ENCODE measurements around the gene SLCO4A1. TPM values are rescaled to one million over a fixed set of nuclear protein-coding genes. Genes with fewer than 3 reads are reported as not detected.

Gene SLCO4A1
- total RNA-seq, 4 donors from 2014 or later: 24.3 to 73.7 (median 40.5) TPM

DNA sequence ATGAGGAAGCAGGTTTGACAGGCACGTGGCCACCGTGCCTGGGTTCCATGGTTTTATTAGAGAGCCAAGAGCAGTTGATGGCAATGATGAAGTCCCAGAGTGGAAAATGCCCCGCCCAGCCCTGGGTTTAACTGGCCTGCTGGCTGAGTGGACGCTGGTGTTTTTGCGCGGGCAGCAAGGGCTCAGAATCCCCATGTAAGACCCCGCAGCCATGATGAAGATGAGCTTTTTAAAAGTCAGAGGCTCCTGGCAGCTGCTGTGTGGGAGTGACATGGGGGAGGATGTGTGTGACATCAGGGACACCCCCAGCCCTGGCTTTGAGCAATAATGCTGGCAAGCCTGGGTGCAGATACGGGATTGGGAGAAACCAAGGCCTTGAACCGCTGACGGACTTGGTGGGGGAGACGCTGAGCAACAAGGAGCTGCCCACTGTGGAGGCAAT, 33.0 kb upstream of the SLCO4A1 start:
- no peak for DNase-seq (ENCODE audit: low spot score in 2 of 2)
- no peak for TF ChIP-seq POLR2A (IDR thresholded peaks at IDR 0.05)
- TF ChIP-seq, protein P1, sequence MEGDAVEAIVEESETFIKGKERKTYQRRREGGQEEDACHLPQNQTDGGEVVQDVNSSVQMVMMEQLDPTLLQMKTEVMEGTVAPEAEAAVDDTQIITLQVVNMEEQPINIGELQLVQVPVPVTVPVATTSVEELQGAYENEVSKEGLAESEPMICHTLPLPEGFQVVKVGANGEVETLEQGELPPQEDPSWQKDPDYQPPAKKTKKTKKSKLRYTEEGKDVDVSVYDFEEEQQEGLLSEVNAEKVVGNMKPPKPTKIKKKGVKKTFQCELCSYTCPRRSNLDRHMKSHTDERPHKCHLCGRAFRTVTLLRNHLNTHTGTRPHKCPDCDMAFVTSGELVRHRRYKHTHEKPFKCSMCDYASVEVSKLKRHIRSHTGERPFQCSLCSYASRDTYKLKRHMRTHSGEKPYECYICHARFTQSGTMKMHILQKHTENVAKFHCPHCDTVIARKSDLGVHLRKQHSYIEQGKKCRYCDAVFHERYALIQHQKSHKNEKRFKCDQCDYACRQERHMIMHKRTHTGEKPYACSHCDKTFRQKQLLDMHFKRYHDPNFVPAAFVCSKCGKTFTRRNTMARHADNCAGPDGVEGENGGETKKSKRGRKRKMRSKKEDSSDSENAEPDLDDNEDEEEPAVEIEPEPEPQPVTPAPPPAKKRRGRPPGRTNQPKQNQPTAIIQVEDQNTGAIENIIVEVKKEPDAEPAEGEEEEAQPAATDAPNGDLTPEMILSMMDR (IDR thresholded peaks at IDR 0.05): no peak
- TF ChIP-seq EP300 (IDR thresholded peaks at IDR 0.05): no peak
- 91 to 92% methylated on average over 11 of the region's 11 CpGs for WGBS, 2 donors
- no peak overlapping the region for H3K4me3 ChIP-seq
- peaks cover 0 to 29% (median 20%) of the 10 kb centered on the region in 4 donors for H3K4me1 ChIP-seq
- H3K27ac ChIP-seq: no peak overlapping the region
- no peaks in the 10 kb centered on the region for H3K36me3 ChIP-seq
- peaks cover 0 to 5% (median 0%) of the 10 kb centered on the region in 4 donors for H3K9me3 ChIP-seq
- no peaks in the 10 kb centered on the region for H3K27me3 ChIP-seq

DNA sequence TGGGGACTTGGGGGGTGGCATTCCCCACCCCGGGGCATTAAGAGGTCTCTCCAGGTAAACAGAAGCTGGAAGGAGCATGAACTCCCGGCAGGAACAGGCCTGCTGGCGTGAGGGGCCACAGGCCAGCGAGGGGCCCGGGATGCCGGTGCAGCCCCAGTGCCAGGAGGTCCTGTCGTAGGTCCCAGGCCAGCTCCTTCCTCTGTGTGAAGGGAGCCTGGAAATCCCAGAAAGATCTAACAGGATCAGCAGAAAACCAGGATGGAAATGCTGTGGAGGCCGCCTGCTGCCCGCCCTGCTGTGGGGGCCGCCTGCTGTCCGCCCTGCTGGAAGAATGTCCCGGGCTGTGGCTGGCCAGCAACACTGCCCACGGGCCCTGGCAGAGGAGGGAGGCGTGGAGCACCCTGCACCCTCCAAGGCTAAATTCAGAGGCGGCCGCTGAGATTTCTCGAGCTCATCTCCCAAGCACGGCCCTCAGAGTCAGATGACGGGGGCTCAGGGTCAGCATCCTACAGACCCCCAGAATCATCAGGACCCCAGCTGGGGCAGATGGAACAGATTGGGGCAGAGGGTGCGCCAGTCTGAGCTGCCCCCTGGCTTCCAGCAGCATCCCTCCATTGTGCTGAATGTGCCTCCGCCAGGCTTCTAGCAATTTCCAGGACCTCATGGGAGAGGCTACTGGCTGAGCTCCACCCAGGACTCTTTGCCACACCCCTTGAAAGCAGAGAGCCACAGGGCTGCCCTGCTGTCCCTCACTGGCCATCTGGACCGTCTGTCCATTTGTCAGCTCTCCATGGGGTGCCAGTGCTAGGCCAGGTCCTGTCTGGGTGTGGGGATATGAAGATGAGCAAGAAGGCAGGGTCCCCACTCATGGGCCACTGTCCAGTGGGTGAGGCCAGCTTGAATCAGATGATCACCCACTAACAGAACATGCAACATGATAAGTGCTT, 32.2 kb upstream of the SLCO4A1 start:
- H3K9me3 ChIP-seq: peaks cover 0 to 5% (median 0%) of the 10 kb centered on the region in 4 donors
- no peak for TF ChIP-seq POLR2A (IDR thresholded peaks at IDR 0.05)
- no peak for TF ChIP-seq EP300 (IDR thresholded peaks at IDR 0.05)
- TF ChIP-seq, protein P1 (IDR thresholded peaks at IDR 0.05): no peak
- no peaks in the 10 kb centered on the region for H3K36me3 ChIP-seq
- peaks cover 0 to 21% (median 18%) of the 10 kb centered on the region in 4 donors for H3K4me1 ChIP-seq
- H3K27me3 ChIP-seq: no peaks in the 10 kb centered on the region
- WGBS, 2 donors: 76 to 85% methylated on average over 19 to 22 of the region's 22 CpGs
- no peak overlapping the region for H3K27ac ChIP-seq
- no peak overlapping the region for H3K4me3 ChIP-seq
- DNase-seq (ENCODE audit: low spot score in 2 of 2): no peak

DNA sequence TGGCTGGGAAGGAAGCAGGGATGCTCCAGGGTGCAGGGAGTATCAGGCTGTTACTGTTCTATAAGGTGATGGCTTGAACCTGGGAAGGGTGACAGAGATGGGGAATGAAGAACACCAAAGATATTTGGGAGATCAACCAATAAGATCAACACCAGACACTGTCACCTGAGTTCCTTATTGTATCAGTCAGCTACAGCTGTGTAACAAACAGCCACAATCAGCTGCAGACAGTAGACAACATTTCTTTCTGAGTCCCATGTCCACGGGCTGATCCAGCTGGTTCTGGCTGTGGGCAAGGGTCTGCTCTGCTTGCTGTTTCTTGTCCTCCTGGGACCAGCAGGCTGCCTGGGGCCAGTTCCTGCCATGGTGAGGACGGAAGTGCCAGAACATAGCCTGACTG, 31.3 kb upstream of the SLCO4A1 start:
- H3K36me3 ChIP-seq: no peaks in the 10 kb centered on the region
- TF ChIP-seq POLR2A (IDR thresholded peaks at IDR 0.05) (no peak), EP300 (IDR thresholded peaks at IDR 0.05) (no peak)
- TF ChIP-seq, protein P1 (IDR thresholded peaks at IDR 0.05): no peak
- 90 to 100% methylated on average over 2 of the region's 2 CpGs for WGBS, 2 donors
- no peak overlapping the region for H3K4me3 ChIP-seq
- H3K9me3 ChIP-seq: peaks cover 0 to 5% (median 0%) of the 10 kb centered on the region in 4 donors
- no peak for DNase-seq (ENCODE audit: low spot score in 2 of 2)
- H3K27ac ChIP-seq: no peak overlapping the region
- peaks cover 0 to 12% (median 10%) of the 10 kb centered on the region in 4 donors for H3K4me1 ChIP-seq
- no peaks in the 10 kb centered on the region for H3K27me3 ChIP-seq

DNA sequence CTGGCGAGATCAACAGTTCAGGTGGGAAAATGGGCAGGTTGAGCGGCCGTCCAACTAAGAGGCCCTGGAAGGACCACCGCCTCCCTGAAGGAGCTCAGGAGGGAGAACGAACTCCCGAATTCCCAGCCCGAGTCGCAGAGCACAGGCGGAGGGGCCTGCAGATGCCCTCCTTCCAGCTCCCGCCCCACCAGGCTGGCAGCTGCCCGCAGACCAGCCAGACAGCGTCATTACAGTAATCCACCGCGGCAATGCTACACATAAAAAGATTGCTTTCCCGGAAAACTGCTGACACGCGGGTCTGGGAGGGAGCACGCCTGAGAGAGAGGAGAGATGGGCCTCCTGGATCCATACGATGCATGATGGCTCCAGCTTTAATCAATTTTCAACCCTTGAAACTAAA, 30.5 kb upstream of the SLCO4A1 start:
- DNase-seq (ENCODE audit: low spot score in 2 of 2): no peak
- no peak overlapping the region for H3K27ac ChIP-seq
- peaks cover 0 to 5% (median 0%) of the 10 kb centered on the region in 4 donors for H3K9me3 ChIP-seq
- no peaks in the 10 kb centered on the region for H3K27me3 ChIP-seq
- H3K4me3 ChIP-seq: no peak overlapping the region
- H3K36me3 ChIP-seq: no peaks in the 10 kb centered on the region
- 83 to 87% methylated on average over 19 of the region's 19 CpGs for WGBS, 2 donors
- peaks cover 0 to 9% (median 4%) of the 10 kb centered on the region in 4 donors for H3K4me1 ChIP-seq
- no peak for TF ChIP-seq EP300 (IDR thresholded peaks at IDR 0.05)
- TF ChIP-seq, protein P1 (IDR thresholded peaks at IDR 0.05): no peak
- no peak for TF ChIP-seq POLR2A (IDR thresholded peaks at IDR 0.05)
